ENCODE measurements around the gene PRIMPOL.

The PRIMPOL gene

GRCh38 chr4:184664445-184665210 lies 15.1 kb downstream of the PRIMPOL start:
- DNase-seq: no peak

GRCh38 chr4:184666670-184667069 lies 17.1 kb downstream of the PRIMPOL start:
- DNase-seq: no peak

DNA sequence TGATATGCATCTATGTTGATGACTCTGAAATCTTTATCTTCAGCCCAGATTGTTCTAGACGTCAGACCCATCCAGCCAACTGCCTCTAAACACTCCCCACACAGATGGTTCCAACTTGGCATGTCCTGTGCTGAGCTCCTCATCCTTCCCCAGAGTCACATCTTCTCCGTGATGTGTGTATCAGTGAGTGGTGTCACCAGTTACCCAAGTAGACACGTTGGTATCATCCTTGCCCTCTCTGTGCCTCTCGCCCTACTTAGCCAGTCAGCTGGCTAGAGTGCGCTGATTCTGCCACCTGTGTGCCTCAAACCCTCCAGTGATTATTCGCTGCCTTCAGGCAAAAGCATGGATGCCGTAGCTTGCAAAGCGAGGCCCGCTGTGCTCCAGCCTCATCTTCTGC lies 18.6 kb downstream of the PRIMPOL start:
- DNase-seq: no peak

GRCh38 chr4:184668511-184669114 lies 19.1 kb downstream of the PRIMPOL start:
- no peak for DNase-seq

DNA sequence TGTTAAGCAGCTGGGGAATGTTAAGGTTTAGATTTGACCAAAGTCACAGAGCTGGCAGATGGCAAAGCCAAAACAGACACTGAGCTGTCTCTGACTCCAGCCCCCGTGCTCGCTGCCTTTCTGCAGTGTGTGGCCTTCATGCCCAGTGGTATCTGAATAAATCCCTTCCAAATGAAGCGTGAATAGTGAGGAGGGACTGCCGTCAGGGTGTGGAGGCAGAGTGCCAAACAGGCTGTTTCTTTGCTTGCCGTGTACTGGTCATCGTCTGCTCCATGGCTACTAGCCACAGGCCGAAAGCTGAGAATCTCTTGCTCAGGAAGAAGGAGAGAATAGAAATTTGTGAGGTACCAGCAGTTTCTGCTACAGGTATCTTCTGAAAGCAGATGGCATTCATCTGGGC lies 19.7 kb downstream of the PRIMPOL start:
- peak in 5 of 56 donors; percentile 2 to 28 (median 13) for DNase-seq

GRCh38 chr4:184671101-184671500 lies 21.6 kb downstream of the PRIMPOL start:
- no peak for DNase-seq

DNA sequence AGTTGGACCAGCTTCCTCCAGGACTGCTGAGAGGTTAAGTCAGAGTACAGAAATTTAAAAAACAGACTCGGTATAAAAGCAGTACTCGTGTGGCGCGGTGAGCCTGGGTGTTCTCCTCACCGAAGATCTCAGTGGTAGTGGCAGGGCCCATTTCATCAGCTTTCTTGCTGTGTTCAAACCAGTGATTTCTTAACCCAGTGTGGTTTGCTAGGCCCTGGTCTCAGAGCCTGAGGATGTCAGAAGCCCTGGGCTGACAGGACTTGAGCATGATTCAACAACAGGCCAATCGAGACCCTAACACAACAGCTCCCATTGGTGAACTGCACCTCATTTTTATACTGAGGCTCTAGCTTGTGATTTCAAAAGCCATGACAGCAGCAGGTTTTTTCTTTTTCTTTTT lies 23.2 kb downstream of the PRIMPOL start:
- no peak for DNase-seq

GRCh38 chr4:184674011-184674410 lies 24.5 kb downstream of the PRIMPOL start:
- no peak for DNase-seq

DNA sequence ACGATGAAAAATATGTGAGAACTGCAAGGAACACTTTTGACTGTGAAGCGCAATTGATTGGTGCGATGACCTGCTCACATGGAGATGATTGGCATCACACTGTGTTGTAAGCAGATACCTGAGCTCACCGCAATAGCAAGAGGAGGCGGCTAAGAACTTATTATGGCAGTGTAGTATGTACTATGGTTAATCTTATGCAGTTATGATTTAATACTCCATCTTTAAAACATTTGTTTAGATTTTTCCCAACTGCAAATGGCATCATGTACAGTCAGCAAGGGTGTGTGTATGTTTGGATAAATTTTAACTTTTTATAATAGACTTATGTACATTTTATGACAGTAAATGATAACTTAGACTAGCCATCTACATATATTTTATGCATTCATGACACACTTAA lies 25.5 kb downstream of the PRIMPOL start:
- no peak for DNase-seq

DNA sequence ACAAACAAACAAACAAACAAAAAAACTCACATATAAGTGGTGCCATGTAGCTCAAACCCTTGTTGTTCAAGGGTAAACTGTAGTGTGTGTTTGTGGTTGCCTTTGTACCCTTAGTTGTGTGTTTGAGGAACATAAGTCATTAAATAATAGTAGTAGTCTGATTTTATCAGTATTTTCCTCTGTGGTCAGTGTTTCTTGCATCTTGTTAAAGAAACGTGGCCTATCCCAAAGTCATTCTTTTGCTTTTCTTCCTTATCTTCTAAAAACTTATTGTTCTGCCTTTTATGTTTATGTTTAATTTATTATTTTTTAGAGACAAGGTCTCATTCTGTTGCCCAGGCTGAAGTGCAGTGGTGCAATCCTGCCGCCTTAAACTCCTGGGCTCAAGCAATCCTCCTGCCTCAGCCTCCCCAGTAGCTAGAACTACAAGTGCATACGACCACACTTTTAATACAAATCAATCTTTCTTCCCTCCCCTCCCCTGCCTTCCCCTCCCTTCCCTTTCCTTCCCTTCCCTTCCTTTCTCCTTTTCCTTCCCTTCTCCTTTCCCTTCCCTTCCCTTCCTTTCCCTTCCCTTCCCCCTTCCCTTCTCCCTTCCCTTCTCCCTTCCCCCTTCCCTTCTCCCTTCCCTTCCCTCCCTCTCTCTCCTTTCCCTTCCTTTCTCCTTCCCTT lies 26.4 kb downstream of the PRIMPOL start:
- no peak for DNase-seq

- DNase-seq: no peak
Measured at GRCh38 chr4:184680698-184681097, 31.2 kb downstream of the PRIMPOL start.

- no peak for DNase-seq
Measured at GRCh38 chr4:184681916-184682315, 32.4 kb downstream of the PRIMPOL start.

DNA sequence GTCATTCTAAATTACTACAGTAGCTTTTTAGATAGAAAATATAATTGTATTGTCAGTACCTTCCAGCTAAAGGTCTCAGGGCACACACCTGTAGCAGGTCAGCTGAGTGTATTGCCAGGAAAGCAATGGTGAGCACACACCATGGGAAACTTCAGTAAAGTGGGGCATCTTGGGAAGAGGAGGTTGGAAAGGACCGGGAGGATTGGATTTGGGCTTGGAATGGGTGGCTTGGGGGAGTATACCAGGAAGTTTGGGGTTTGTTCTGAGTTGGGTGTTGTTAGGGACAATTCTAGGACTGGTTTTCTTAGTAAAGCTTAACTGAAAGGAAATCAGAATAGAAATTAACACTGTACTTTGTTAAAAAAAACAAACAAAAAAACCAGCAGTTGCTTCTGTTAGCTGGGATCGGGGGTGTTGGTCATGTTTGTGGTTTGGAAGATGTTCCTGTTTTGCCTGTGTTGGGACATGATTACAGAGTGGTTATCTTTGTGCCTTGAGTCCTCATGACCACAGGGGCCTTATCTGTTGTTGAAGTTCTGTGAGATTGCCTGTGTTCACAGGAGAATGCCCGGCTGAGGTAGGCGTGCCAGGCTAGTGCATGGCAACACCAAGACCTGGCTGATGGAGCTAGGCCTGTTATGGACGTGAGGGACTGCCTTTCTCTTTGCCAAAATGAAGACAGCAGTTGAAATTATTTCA lies 35.1 kb downstream of the PRIMPOL start:
- no peak for DNase-seq

DNA sequence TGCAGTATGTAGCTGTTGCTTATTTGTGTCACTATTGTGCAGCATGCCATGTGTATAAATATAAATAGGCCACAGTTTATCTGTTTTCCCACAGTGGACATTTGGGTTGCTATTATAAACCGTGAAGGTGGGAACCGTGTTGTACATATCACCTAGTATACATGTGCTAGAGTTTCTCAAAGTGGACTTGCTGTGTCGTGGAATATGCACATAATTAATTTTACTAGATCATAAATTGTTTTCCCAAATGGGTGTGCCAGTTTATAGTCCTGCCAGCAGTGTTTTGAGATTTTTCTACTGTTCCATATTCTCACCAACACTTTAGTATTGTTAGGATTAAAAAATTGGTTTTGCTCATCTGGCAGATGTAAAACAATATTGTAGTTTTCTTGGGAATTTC lies 38.5 kb downstream of the PRIMPOL start:
- no peak for DNase-seq

GRCh38 chr4:184688447-184688846 lies 38.9 kb downstream of the PRIMPOL start:
- no peak for DNase-seq

GRCh38 chr4:184689681-184690080 lies 40.1 kb downstream of the PRIMPOL start:
- no peak for DNase-seq

DNA sequence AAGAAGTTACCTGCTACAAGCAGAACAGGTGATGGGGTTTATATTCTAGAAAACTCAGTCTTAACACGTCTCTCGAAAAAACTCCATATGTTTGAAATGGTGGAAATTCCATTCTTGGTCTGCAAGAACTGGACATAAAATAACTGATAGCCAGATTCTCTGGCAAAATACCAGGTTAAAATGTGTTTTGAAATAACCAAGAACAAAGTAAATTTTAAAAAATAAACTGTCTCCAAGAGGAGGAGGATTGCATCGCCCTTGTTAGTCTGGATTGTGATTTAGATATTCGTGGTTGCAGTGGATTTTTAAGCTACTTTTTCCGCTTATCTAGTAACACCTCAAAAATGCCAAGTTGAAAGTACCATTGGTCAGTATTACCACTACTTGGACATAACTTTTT lies 43.5 kb downstream of the PRIMPOL start:
- DNase-seq: no peak

- DNase-seq: no peak
Measured at GRCh38 chr4:184694412-184694956, 44.9 kb downstream of the PRIMPOL start.

GRCh38 chr4:184695178-184695896 lies 45.8 kb downstream of the PRIMPOL start:
- peak in 1 of 56 donors; percentile 8 for DNase-seq

- no peak for DNase-seq
Measured at GRCh38 chr4:184697956-184698355, 48.4 kb downstream of the PRIMPOL start.

- no peak for DNase-seq
Measured at GRCh38 chr4:184699941-184700340, 50.4 kb downstream of the PRIMPOL start.

All from nucleus accumbens (tissue), 56 donors.